NCI-H128 (cell line): ENCODE measurements around the gene IL1RAP.

Experiments used
- DNase-seq: peaks from one replicate; lab custom pipeline; 2025; ENCODE audit not compliant: unreplicated experiment; lab: John Stamatoyannopoulos, UW

The IL1RAP gene

DNA sequence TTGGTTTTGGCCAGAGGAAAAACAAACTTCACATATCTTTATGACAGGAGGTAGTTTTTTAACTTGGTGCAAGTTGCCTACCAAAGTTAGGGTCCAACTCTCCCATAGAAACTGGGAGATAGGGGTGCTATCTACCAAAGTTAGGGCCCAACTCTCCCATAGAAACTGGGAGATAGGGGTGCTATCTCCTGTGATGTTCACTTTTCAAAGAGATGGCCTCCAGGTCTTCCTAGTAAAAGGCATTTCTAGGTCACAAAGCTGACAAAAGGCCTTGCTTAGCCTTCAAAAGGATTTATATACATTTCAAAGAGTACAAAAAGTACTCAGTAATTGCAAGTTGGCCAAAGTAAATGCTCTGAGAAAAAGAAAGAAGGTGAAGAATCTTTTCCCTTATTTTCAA is 27.1 kb downstream of the IL1RAP start:
- DNase-seq, result no peak

DNA sequence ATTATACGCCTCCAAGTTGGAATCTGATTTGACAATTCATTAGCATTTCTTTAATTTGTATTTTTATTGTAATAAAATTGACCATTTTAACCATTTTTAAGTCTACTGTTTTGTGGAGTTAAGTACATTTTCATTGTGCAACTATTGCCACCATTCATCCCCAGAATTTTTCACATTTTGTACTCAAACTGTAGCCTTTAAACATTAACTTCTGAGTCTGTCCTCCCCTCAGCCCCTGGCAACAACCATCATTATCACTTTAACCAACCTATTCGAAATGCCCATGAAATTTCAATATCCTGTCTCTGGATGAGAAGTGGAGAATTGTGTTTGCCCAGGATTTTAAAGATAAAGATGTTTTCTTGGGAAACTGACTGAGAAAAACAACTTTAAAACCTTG is 27.7 kb downstream of the IL1RAP start:
- DNase-seq, result no peak

DNA sequence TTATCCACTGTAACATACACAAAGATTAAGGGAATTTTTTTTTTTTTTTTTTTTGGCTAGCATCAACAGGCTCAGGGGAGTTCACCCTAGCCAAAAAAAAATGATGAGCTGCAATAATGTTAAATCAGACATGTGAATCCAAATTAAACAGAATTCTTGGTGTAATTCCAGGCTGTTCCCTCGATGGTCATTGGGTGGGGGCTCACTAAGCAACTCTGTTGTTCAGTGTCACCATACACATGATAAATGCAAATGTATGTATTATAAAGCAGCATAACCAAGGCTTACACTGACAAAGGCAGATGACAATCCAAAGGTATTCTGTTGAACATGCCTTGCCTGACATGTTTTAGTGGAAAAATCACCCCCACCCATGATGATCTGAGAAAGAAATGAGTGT is 29.0 kb downstream of the IL1RAP start:
- DNase-seq, result no peak

DNA sequence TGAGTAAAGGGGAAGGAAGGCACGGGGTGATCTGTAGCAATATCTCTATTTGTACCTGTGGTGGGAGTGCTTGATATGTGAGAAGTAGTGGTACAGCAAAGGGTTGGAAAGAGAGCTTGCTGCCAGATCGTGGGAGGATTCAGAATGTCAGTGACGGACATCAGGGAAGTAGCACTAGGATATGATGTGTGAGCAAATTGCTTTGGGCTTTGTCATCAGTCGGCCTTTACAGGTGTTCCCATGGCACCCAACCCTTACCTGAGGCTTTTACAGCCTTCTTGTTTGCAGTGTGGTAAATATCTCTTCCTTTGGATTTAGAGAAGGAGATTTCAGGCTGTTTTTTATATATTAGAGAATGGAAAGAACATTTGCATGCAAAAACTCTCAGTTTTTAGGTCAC is 29.8 kb downstream of the IL1RAP start:
- DNase-seq, result no peak

DNA sequence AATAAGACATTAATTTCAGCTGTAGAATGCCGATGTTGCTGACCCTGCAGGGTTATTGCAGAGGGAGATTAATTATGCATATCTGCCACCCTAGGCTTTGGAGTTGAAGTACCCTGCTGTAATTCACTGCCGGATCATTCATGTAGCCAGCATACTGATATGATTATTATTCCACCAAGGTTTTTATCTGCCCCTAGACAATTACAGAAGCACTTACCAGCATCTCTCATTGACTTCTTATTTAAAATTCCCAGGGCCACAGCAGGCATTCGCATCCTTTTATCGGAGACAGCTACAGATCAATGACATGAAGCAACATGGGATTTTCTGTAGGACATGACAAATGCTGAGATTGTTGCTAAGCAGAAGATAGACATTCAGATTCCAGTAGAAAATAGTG is 31.3 kb downstream of the IL1RAP start:
- DNase-seq, result no peak

DNA sequence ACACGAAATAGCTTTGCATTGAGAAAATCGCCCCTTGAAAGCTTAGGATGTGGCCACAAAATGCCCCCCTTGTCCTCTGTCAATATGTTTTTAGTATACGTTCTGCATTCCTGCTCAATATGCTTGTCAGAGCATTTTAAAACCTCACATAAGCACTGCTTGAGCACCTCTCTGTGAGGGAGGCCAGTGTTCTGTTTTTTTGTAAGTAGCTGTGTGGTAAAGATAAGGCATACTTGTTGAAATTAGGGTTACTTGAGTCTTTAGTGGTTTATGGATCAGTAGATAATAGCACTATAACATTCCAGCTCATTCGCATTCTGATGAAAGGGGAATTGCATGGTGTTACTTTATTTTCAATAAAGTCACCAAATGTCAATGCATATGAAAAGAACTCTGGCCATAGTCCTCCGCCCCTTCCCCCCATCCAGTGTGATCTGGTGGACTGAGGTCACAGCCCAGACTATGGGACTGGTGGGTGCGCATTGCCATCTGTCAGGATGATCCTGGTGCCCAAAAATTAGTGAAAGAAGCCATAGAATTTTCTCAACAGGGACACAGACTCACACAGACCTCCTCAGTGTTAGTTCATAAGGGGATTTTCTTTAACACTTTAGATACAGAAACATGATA is 33.1 kb downstream of the IL1RAP start:
- no peak for DNase-seq

DNA sequence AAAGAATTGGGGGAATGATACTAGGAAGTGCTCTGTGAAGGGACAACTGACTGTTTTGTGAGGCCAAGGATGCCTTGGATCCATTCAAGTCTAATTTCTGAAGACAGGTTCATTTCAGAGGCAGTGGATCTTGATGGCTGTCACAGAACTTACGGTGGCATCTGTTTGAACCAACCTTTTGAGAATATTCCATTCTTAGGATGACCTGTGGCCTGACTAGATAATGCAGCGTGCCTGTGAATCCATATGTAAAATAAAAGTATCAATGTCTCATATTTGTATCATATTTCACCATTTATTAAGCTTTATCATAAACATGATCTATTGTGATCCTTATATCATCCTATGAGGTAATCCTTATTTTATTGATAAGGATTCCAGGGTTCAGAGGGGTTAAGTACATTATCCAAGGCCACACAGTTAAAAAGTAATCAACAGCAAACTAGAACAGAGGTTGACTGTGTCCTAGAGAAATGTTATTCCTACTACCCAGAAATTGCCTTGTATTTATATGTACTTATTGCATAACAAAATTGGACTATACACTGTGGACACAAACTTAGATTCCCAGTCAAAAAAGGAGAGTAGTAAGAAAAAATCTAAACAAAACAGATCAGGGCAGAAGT is 34.3 kb downstream of the IL1RAP start:
- DNase-seq, result no peak

DNA sequence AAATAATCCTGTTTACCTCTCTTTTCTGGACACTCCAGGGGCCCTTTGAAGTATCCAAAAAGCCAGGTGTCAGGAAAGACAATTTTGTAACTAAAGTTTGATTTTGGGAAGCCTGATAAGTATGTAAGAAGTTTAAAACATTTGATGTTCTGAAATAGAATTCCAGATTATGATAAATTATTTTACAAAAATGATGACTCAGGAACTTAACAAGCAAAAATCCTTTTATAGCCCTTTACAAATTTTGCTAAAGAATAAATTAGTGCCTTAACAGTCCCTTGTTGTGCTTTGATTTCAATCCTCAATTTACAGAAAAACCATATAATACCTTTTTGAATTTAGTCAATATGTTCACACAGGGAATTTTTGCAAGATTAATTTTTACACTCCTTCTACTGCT is 38.1 kb downstream of the IL1RAP start:
- no peak for DNase-seq

DNA sequence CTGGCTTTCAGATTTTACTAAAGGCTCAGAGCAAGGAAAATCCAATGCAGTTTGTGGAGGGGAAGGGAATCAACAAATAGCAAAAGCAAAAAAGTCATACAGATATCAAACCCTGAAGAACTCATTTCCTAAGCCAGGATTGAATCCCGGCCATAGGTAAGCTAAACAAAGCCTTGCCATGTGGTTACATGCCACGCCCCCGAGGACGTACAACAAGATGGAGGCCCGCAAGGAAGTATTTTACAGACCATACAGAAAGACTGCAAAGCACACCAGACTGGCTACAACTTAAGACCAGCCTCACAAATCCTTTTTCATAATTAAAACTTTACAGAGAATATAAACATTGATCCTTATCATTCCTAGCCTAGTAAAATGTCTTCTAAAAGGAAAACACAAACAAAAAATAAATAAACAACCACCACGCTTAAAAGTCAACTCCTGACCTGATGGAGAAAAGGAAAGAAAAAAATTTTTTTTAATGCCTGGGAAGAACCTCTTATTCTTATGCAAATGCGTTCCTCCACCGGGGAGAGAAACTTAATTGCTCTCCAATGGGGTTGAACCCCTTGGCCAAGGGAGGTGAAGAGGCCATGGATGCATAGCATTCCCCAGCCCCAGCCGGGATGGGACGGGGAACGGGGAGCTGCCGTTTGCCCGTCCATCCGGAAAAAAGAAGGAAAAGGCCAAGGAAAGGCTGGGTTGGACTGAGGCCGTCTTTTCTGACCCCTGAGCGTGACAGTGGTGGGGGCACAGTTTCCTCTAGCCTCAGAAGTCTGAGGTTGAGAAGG is 39.3 kb downstream of the IL1RAP start:
- DNase-seq, result no peak

DNA sequence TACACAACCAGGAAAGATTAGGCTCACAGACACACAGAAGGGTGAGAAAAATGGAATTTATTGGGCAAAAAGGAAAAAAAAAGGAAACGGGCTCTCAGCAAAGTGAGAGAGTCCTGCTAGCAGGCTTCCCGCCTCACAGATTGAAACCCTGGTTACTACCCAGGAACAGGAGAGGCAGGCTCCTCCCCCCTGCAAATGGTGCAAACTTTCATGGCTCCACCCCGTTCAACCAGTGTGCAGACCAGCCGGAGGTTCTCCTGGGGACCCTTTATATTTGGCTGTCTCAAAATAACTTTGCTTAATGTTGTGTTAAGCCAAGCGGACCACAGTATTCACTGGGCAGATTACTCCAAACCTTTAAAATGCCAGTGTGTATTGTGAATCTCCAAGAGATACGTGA is 40.3 kb downstream of the IL1RAP start:
- no peak for DNase-seq

DNA sequence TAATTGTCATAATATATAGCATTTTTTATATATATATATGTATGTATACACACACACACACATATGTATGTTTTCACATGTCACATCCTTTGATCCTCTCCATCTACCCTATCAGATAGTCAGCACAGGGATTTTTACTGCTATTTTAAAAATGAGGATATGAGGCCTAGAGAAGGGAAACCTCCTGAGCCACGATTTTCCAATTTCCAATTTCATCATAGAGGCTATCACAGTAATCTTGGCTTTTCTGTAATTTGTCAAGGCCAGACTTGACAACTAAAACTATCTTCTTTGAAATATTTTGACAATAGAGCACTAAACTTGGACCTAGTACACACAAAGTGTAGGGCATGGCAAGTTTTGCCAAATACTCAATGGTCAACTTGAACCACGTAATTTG is 42.5 kb downstream of the IL1RAP start:
- no peak for DNase-seq

DNA sequence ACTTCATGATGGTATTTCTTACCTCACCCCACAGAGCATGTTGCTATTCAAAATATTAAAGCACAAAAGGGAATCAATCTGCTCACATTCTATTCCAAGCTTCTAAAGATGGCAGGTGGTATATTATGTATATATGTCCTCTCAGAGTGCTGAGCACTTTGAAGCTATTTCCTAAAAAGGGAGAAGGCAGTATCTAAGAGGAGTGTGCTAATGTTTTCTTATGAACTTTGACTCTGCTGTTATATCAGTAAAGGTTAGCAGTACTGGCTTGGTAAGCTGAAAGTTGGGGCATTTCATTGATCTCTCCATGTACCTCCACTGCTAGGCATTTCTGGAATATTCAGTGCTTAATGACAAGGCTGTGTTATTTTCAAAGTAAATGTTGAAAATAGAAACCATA is 43.4 kb downstream of the IL1RAP start:
- no peak for DNase-seq

DNA sequence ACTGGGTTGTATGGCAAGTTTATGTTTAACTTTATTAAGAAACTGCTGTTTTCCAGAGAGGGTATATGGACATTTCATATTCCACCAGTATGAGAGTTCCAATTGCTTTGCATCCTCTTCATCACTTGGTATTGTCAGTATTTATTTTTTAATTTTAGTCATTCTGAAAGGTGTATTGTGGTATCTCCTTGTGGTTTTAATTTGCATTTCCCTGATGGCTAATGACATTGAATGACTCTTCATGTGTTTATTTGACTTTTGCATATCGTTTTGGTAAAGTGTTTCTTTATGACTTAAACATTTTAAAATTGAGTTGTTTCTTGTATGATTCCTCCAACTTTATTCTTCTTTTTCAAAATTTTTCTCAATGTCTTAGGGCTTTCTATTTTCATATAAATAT is 44.4 kb downstream of the IL1RAP start:
- DNase-seq, result no peak

DNA sequence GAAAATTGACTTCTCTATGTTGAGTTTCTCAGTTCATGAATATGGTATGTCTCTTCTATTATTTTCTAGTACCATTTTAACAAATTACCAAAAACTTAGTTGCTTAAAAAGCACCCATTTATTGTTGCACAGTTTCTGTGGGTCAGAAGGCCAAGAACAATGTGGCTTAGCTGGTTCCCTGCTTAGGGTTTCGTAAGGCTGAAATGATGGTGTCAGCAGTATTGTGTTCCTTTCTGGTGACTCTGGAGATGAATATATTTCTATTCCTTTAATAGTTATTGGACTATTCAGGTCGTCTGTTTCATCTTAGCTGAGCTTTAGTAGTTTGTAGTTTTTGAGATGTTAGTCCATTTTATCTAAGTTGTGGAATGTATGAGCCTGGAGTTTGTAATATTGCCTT is 44.9 kb downstream of the IL1RAP start:
- no peak for DNase-seq

DNA sequence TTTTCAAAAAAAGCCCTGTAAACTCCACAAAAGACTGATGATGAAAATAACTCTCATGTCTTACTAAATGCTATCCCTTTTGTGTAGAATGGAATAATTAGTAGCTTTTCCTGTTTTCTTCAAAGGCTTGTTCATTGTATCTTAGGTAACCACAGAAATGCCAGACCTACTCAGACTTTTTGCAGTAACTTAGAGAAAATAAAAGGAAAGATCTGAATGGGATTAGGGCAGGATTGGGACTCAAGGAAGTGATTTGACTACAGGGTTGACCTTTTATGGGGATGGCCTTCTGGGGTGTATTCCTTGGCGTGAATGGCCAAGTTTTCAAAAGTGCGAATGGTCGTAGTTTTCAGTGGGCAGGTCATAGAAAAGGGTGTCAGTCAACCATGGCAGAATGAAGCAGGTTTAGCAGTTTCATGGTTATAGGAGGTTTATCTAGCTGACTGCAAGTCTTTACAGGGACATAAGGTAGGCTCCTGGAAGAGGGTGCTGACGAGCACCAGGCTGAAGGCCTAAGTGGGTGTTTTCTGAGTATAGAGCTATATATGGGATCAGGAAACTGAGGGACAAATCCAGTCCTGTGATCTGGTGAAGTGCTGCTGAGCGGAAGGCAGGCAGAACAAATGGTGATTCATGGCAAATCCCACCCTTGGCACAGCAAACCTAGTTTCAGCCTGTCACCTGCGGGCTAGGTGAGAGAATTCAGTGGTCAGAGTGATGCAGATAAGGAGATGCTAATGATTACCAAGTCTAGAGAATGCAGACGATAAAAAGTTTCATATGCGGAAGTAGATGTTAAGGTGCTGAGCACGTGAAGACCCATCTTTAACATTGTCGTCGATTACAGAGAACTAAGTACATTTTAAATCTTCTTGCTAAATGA is 46.4 kb downstream of the IL1RAP start:
- no peak for DNase-seq

DNA sequence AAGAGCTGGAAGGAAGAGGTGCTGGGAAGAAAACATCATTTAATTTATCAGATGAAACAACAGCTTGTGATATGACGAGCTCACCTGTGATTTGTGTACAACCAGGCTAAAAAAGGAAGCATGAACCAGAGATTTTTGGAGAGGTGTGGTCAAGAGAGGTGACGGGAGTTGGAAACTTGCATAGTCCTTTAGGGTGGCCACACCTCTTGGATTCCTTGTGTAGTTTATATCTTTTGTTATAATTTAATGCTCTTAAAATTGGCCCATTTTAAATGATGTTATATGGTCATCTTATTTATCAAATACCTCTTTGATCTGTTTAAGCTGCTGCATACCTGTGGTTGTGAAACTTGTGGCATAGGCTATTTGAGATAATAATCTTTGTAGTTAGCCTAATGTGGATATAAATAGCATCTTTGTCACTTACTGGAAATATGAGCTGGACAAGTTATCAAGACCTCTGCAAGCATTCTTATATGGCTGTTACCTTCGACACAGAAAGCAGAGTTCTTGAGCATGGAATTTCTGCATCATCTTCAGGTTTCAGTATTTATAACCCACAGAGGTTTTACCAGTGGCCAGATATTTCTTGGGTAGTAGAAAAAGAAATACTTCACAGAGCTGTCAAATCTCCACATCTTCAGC is 49.1 kb downstream of the IL1RAP start:
- no peak for DNase-seq

DNA sequence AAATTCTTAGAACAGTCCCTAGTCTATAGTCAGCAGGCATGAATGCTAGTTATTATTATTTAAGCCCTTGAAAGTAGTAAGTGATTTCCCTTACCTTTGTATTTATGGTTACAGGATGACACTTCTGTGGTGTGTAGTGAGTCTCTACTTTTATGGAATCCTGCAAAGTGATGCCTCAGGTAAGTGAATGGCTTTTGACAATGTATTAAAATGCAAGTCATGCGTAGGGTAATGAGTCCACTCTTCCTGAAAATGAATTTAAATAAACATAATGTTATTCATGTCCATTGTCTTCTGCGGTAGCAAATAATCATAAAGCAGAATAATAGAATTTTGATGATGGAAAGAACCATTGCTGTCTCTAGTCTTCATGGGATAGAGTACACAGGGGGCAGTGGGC is 50.3 kb downstream of the IL1RAP start:
- DNase-seq, result no peak

DNA sequence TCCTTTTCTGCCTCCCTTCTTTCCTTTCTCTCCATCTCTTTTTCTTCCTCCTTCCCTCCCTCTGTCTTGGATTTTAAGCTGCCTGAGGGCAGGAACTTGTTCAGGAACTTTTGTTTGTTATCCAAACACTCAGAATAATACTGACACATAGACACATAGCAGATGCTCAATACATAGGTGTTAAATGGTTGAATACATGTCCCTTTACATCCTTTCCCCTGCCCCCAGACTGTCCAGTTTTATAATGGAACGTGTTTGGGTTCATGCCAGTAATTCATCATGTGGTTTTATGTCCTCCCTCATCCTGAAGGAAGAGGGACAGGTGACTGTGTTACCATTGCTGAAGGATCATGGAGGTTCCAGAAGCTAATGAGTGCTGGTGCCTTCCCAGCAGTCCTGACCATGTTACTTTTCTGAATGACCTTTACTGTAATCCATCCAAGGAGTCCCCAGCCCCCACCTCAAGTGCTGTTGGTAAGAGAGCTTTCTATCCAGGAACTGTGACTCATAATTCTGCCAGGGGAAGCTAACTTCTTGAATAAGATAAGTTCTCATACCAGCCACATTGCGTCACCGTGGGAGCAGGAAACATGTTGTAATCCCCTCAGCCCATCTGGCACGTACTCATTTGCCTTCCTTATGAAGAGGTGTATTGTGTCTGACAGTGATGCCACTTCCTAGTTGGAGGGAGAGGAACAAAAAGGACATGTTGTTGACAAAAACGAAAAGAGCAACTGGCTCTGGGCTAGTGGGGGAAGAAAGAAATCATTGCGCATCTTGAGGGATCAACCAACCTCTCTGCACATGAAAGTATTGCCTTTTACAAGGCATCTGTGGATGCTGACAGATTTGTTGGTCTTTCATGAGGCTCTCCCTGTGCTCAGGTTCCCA is 52.4 kb downstream of the IL1RAP start:
- DNase-seq, result no peak

DNA sequence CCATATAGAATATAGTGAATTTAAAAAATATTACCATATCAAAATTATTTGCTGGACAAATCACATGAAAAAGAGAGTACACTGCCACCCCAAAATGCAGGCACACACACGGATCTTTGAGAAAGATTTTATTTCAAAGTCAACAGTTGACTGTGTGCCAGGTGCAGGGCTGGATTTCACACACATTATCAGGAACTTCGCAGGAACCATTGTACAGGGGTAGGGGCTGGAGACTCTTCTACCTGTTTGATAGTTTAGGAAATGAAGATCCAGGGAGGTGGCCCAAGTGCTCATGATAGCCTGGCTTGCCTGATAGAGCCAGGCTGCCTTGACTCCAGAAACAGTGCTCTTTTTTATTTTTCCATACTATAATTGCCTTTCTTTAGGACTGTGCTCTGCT is 54.2 kb downstream of the IL1RAP start:
- no peak for DNase-seq

DNA sequence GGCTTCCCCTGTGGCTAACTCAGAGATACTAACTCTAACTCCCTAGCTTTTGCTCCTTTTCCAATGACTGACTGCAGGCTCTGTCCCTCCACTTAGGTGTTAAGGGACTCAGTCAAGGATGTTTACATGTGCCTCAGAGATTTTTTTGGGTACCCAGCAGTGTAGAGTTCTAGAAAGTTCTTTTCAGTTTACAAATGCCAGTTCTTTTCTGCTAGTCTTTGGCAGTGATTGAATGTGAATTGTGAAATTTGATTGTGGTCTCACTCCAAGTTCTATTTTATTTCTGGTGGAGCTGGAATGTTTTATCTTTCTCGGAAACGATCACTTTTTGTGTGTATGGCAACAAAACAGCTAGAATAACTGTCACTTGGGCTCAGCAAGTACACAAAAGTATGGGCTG is 60.6 kb downstream of the IL1RAP start:
- DNase-seq, result no peak
